NT2/D1 (cell line): Measurements from ENCODE around the gene MYO5C.

Source experiments
- YY1 ChIP-seq: IDR thresholded peaks from 2 replicates; pipeline ENCODE4 v1.6.1; 2011; ENCODE audit not compliant: insufficient read length, insufficient read depth
- ZNF274 ChIP-seq: IDR thresholded peaks from 2 replicates; pipeline ENCODE4 v1.6.1; 2011; ENCODE audit warnings: mild to moderate bottlenecking, low read depth, low read length

DNA sequence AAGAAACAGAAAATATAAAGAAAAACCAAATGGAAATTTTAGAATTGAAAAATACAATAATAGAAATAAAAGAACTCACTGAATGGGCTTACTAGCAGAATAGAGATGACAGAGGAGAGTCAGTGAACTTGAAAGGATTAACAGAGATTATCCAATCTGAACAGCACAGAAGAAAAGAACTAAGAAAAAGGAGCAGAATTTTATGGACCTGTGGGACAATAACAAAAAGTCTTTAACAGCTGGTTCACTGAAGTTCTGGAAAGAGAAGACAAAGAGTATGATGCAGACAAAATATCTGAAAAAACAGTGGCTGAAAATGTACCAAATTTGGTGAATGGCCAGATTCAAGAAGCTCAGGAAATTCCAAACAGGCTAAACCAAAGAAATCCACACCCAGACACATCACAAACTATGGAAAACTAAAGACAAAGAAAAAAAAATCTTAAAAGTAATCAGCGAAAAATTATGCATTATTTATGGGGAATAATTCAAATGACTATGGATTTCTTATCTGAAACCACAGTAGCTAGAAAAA lies 94.7 kb downstream of the MYO5C start:
- TF ChIP-seq ZNF274 (no peak), YY1 (no peak)
